Measurements from ENCODE around the gene TTLL11.
A peak's percentile ranks its signal among the peaks of the same experiment; 100 is the strongest.

Gene TTLL11

DNA sequence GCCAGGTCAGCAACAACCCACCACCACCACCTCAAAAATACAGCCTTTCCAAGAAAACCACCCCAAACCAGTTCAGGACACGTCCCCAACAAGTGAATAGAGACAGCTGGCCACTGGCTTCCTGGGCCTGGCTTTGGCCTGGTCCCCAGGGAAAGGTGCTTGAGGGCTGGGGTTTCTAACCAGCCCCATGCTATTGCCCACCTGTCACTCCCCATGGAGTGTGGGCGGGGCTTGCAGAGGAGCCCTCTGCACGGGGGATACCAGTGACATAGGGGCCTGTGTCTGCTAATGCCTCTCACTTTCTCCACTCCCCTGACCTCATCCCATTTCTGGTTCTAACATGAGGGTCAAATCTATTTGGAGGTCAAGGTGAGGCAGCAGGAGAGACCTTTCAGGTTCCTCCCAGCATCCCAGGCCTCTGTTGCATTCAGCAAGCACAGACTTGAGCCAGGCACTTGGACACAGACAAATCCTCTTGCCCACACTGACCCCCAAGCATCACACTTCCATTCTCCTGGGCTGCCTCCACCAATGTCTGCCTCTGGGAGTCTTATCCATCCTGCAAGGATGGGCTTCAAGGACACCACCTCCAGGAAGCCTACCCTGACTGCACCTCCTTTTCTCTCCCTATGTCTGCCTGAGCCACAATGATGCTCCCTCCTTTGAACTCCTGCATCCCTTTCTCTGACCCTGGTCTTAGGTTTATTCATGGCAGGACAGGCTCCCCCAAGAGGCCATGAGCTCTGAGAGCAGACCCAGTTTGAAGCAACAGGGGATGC lies 16.1 kb upstream of the TTLL11 start:
- DNase-seq (ENCODE audit: low read depth): no peak

DNA sequence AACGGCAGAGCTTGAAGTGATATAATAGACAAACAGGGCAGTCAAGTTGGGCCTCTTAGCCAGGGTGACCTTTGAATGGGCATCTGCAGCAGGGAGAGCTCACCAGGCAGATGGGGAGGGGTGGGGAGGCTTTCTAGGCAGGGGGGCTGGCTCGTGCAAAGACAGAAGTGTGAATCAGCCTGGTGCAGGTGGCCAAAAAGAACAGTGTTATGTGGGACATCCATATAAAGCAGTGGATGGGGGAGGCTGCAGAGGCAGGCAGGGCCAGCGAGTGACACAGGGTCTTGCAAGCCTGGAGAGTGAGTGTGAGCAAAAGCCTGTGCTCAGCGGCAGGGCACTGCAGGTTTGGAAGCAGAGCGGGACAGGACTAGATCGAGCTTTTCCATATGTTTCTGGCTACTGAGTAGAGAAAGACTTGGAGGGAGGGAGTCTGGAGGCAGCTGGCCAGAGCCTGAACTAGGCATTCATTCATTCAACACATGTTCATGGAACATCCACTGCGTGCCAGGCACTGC lies 14.2 kb upstream of the TTLL11 start:
- DNase-seq (ENCODE audit: low read depth): no peak

DNA sequence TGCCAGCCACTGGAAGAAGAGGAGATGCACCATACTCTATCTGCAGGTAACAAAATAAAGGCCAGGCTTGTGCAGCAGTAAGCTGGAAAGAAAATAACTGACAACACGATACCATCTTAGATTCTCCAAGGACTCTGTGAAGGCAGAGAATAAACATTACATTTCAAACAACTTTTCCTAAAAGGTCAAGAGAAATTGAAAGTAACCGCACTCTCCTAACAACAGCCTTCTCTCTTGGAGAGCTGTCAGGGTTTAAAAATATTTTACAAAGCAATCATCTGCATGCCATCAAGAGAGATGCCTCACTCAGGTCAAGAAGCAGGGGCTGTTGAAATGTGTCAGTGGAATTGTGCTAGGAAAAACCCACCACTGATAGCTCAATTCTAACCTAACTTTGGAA lies 13.5 kb upstream of the TTLL11 start:
- no peak for DNase-seq (ENCODE audit: low read depth)

DNA sequence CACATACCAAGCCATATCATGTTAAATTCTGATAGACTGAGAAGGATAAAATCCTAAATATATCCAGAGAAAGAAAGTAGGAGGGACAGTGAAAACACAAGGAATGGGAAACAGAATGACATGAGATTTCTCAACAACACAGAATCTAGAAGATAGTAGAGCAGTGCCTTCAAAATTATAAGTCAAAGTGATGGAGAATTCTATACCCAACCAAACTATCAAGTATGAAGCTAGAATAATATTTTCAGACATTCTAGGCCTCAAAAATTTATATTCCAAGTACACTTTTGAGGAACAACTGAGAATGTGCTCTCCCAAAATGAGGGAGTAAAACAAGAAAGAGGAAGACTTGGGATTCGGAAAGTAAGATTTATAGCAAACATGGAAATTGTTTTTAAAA lies 10.9 kb upstream of the TTLL11 start:
- DNase-seq (ENCODE audit: low read depth): no peak

DNA sequence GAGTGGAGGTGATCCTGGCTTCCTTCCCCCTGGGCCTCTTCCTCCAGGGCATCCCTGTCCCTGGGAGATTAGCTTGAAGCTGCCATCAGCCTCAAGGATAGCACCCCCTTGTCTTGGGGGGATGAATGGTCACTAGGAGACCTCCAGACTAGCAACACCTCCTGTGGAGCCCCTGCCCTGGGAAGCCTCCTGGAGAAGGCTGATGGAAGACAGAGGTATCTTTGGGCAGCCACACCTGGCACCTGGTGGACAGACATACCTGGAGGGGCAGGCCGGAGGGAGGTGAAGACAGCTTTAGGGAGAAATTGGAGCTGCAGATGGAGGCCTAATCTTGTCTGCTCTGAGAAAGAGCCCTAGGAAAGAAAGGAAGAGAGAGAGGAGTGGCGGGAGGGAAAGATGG lies 9.0 kb upstream of the TTLL11 start:
- no peak for DNase-seq (ENCODE audit: low read depth)

DNA sequence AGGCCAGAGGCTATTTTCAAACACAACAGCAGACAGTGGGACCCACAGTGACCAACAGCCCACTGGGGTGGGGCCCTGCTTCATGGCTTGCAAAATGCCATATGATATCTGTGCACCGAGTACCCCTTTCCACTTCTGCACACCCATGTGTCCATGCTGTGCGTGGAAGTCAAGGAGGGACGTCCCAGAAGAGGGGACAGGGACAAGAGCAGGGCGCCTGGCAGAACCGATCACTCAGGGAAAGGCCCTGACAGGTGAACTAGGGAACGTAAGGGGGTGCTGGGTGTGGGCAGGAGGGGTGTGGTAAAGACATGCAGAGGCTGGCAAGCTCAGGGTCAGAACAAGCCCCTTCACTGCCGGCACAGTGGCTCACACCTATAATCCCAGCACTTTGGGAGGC lies 7.6 kb upstream of the TTLL11 start:
- DNase-seq (ENCODE audit: low read depth): no peak

DNA sequence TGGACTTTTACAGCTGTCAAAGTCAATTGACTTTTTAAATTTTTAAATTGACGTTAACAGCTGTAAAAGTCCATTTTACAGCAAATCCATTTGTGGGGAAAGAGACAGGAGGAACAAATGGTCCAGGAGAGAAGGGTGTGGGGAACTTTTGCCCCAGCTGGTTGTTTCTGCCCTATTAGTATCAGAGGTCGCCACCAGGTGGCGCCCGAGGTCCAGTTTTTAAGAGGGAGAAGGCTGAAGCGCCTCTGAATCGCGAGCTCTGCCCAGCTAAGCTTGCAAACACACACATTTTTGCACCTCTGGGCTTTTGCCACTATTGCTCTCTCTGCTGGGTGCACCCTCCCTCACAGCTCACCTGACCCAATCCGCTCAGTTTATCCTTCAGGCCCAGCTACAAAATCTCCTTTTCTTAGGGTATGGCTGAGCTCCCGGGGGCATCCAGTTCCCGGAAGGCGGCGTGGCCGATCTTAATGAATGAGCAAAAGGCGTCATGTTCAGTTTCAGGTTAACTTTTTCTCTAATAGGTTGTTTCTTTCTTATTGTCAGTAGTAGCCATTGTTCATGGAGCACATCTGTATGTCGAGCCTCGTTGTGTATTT lies 6.3 kb upstream of the TTLL11 start:
- DNase-seq (ENCODE audit: low read depth): peak; percentile 84

DNA sequence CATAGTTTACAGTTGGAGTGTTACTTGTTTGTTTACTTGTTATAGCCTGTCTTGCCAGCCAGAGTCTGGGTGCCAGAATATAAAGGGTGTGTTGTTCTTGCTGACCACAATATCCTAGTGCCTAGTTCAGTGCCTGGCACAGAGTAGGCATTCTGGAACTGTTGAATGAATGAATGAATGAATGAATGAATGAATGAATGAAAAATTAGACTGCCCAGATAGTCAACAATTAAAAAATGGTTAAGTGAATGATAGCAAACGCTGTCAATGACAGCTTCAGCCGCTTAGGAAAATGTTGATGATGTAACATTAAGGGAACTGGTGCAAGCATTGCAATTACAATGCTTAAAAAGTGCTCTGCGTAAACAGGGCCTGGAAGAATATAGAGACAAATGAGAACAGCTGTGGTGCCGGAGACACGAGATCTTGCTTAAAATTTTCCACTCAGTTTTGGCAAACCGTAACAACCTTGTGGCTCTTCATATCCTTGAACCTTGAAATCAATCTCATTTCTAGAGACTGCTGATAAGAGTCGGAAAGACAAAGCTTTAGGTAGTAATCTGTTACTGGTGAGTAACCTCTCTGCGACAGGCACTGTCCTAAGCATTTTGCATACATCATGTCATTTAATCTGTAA lies 4.7 kb upstream of the TTLL11 start:
- DNase-seq (ENCODE audit: low read depth): no peak

DNA sequence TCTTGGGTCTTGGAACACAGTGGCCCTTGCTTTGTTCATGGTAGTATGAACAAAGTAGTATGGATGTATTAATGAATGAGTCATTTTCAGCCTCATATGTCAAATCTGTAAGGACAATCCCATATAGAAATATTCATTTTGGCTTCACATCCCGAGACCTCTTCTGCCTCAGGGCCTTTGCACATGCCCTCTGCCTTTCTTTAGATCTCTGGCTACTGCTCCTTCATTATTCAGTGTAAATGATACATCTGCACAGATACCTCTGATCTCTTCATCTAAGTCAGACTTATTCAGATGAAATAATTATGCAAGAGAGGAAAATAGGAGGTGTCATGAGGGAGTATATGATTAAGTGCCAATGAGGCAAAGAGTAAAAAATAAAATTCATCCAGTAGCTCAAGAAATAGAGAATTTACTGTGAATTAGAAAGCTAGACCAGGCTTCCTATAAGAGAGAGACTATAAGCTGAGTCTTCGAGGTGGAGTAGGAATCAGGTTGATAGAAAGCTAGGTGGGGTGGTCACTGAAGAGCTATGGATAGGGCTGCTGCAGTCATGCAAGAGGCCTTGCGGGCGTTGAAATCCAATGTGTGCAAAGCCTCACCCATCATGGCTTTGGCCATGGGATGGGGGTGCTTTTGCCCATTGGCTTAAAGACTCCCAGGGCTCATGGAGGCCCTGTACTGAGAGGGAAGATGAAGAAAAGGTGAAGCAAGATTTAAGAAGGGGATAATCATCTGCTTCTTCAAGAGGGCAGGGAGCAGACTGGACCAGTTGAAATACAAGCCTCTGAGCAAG lies 3.7 kb upstream of the TTLL11 start:
- no peak for DNase-seq (ENCODE audit: low read depth)

DNA sequence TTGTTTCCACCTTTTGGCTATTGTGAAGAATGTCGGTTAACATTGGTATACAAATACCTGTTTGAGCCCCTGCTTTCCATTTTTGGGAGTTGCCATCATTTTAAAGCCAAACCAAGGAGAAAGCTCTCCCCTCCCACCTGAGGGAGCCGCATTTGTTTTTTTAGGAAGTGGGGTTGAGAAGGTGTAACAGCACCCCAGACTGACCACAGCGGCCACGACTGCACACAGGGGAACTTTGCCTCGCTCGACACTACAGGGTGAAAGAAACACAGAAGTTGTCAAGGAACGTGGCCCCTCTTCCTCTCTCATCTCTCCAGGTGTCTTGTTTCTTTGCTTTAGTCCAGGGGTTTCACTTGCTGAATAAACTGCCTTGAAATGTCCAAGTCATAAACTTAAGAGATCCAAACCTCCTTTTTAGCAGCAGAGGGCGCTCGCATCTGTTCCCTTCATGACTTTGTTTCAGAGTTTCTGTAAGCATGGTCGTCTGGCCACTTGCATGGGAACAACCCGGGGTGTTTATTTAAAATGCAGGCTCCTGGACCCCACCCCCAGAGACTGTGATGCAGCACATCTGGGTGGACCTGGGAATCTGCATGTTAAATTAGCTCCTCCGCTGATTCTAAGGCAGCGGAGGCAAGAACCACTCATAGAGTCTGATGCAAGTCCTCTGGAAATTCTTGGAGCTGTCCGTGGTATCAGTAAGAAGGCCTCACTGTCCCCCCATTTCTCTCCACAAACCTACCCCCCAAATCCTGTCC lies 2.1 kb upstream of the TTLL11 start:
- DNase-seq (ENCODE audit: low read depth): peak; percentile 31

DNA sequence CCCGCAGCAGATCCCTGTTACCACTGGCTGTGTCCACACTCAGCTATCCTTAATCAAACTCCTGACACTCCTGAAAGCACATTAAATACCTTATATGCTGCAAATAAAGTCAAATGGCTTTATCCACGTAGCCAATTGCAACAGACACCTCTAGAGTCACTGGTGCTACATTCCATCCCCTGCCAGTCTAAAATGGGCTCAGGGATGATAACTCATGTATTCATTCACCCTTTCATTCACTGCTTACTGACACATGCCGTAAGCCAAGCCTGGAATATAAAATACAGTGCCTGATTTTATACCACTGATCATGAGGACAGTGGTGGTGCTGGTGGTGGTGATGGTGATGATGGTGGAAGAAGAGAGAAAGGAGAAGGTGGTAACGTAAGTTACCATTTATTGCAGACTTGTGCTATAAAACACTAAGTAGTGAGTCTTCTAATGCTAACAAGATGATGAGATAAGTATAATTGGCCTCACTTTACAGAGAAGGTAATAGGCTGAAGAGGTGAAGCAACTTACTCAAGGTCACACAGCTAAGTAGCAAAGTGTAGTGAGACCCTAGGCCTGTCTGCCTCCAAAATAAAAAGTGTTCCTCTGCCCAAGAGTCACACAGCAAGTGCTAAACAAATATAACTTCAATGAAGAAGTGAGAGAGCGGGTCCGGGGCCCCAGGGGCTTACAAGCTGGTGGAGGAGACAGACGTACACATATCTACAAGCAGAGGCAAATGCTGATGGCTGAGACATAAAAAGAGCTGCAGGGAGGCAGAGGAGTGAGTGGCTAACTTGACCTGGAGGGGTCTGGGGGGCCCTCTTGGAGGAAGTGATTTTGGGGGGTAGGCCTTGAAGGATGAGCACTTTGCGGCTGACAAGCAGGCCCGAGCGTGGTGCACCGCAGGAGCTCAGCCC lies 1.2 kb downstream of the TTLL11 start:
- no peak for DNase-seq (ENCODE audit: low read depth)

DNA sequence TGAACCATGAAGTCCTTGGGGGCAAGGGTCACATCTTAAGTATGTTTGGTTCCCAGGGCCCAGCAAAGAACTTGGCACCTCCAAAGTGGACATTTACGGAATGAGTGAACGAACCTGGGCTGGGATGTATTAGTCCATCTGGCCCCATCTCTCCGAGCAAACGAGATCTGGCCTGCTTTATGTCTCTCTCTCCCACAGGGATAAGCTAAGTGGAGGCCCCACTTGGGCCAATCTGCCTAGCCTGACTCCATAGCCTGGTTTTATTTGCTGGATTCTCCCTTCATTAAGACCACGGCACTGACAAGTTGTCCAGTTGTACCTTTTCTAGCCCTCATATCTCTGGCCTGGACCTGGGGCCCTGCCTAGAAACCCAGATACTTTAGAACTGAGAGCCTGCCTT lies 2.1 kb downstream of the TTLL11 start:
- DNase-seq (ENCODE audit: low read depth): no peak

DNA sequence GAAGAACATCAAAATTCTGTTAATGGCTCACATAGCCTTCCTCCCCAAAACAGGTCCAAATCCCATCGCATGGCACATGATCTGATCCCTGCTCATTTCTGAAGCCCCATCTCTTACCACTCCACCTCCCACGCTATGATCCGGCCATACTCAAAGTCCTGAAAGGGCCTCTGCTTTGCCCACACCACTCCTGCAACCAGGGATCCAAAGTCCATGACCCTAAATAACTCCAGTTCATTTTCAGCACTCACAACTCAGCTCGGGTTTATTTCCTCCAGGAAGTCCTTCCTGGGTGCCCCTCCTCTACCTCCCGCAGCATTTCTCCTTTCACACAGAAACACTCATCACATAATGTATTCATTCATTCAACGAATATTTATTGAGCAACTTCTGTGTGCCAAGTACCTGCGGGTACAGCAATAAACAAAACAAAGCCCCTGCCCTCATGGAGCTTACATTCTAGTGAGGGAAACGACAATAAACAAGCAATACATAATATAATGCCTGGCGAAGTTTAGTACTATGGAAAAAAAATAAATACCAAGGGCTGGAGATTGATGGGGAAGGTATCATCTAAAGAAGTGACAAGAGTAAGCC lies 2.7 kb downstream of the TTLL11 start:
- DNase-seq (ENCODE audit: low read depth): no peak

DNA sequence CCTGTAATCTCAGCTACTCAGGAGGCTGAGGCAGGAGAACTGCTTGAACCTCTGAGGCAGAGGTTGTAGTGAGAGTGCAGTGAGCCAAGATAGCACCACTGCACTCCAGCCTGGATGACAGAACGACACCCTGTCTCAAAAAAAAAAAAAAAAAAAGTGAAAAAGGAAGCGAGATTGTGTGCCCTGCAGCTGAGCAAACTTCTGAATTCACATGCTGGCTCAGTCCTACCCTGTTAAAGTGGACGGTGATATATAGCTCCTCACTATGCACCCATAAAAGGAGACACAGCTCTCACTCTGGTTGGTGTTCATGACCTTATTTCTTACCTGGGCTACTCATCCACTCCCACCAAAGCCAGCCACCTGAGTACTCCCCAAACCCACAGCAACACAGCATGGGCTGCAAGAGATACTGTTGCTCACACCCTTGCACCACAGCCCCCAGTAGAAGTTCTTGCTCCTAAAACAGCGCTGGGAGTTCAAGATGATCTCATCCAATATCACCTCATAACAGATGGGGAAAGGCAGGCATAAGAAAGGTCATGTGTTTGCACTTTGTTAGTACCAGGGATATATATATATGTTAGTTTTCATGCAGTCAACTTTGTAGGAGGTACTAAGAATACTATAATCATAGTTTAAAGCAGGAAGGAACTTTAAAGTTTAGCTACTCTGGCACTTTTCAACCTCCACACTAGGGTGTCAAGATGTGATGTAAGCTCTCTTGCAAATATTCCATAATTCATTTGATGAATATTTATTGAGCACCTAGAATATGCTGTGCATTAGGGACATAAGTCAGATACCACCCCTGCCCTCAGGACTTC lies 4.0 kb downstream of the TTLL11 start:
- no peak for DNase-seq (ENCODE audit: low read depth)

DNA sequence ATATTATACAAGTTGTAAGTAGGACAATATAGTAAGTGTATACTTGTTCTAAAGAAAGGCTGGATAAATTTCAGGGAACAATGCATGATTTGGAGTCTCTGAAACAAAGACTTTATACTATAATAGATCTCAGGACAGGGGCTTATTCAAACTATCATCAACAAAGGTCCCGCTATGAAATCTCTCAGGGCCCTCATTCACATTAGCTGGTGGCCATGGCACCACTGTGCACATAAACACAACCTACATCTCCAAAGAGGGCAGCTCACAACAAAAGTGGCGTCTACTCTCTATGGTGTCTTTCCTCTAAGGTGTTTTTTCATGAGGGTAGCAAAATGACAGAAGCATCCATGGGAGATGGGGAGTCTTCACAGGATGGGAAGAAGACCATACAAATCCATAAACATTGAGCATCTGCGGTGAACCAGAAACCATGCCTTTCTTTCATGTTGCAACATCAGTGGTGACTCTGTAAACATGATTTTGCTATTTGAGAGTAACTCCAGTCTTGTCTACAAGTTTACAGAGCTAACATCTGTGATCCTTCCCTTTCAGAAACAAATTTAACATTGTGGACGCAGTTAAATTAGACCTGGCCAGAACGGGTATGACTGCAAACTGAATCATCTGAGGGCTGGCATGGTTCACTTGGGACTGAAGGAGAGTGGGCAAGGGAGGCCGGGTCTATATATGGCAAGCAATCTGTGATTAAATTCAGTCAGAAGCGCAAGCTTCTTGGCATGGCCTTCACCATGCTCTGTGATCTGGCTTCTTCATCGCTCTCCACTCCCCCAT lies 5.5 kb downstream of the TTLL11 start:
- DNase-seq (ENCODE audit: low read depth): no peak

DNA sequence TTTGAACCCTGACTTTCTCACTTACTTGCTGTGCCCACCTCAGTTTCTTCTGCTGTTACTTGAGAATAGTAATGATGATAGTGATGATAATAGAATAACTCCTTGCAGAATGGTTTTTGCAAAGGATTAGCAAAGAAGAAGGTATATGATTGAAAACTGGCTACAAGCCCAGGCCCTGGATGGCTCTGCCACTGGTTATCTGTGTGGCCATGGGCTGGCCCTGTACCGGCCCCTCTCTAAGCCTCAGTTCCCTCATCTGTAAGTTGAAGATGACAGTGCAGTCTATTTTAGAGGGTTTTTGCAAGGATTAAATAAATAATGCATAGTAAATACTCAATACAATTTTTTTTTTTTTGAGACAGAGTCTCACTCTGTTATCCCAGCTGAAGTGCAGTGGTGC lies 6.2 kb downstream of the TTLL11 start:
- DNase-seq (ENCODE audit: low read depth): no peak

DNA sequence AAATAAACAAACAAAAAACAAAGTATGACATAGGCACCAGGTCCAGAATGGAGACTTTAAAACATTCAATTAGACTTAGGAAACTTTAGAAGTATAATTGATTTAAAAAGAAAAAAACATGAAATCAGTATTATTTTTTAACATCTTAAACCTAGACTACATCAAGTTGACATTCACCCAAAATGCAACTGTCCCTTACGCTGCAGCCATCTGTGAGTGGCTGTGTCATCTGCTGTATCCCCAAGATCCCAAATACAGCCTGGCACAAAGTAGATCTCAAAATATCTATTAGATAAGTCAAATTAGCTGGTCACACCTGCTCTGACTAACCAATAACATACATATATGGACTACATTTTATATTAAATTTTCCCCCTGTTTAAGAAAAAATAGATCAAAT lies 7.8 kb downstream of the TTLL11 start:
- no peak for DNase-seq (ENCODE audit: low read depth)

DNA sequence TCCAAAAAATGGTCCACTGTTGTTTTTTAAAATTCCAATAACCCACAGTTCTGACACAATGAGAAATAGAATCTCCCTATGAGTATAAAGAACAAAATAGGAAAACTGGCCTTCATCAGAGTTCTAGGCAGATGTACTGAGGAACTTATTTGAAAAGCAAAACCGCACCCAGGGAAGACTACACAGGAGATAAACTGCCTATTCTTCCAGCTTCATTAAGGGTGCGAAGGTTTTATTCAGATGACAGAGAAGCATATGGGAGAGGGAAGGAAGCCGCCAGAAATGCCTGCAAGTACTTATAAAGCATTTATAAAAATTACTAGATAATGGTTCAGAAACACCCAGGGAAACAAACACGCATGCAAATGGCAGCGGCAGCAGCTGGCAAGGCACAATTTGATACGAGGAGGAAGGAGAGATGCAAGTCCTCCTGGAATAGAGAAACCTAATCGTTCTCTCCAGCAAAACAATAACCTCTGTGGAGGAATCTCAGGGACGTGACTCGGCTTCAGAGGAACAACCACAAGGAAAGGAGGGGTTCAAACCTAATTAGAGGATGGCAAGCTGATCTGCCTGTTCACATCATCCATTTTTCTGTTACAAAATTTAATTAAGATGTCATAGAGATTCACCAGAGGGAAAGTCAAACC lies 9.0 kb downstream of the TTLL11 start:
- no peak for DNase-seq (ENCODE audit: low read depth)

Measured in activated T-cell treated with anti-CD3 and anti-CD28 coated beads for 1 hour (primary cell).